HAP-1 (cell line): ENCODE measurements around the gene TBCEL.

Experiments used
- DNase-seq, 2 experiments: peaks; one replicate each; pipeline ENCODE4 v3.0.0-alpha.2; 2016 to 2020; ENCODE audit warnings: low spot score in 2 of 2
- H3K27me3 ChIP-seq: fragments of 250-450 bp; sonication (Bioruptor Pico); 2 replicates; pipeline ENCODE4 v1.5.1; 2020; ENCODE audit warnings: low read depth, mild to moderate bottlenecking, moderate library complexity
- H3K36me3 ChIP-seq: fragments of 250-450 bp; sonication (Bioruptor Pico); replicated peaks from 2 replicates; pipeline ENCODE4 v1.5.1; 2020; ENCODE audit warnings: mild to moderate bottlenecking
- H3K4me1 ChIP-seq: fragments of 250-450 bp; sonication (Bioruptor Pico); 2 replicates; pipeline ENCODE4 v1.5.1; 2020; ENCODE audit warnings: mild to moderate bottlenecking
- H3K4me3 ChIP-seq: fragments of 250-450 bp; sonication (Bioruptor Pico); 2 replicates; pipeline ENCODE4 v1.5.1; 2020; ENCODE audit warnings: mild to moderate bottlenecking, moderate library complexity
- H3K9me3 ChIP-seq: fragments of 250-450 bp; sonication (Bioruptor Pico); 2 replicates; pipeline ENCODE4 v1.5.1; 2020; ENCODE audit warnings: mild to moderate bottlenecking, moderate library complexity
- in situ Hi-C: fragments of 300-500 bp; cut with MboI; formaldehyde crosslinking; loops from 3 replicates; pipeline ENCODE4 v1.14.3; 2020; ENCODE audit warnings: low sequenced_read_pairs, inconsistent platforms, mixed read lengths

Gene TBCEL

GRCh38 chr11:121089566-121089965, 65.7 kb downstream of the TBCEL start:
- Histone ChIP-seq H3K27me3 (no peaks in the 10 kb centered on the region), H3K4me3 (no peak overlapping the region), H3K9me3 (no peaks in the 10 kb centered on the region), H3K36me3 (no peaks in the 10 kb centered on the region; the same call in 1 of the 2 replicates), H3K4me1 (no peaks in the 10 kb centered on the region; the same call in 1 of the 2 replicates)
- no peak for DNase-seq
- in situ Hi-C loops = no loop called here

- Histone ChIP-seq H3K27me3 (no peaks in the 10 kb centered on the region), H3K36me3 (no peaks in the 10 kb centered on the region; the same call in 1 of the 2 replicates), H3K4me3 (no peak overlapping the region), H3K4me1 (no peaks in the 10 kb centered on the region; the same call in 1 of the 2 replicates), H3K9me3 (no peaks in the 10 kb centered on the region)
- DNase-seq = no peak
- in situ Hi-C loops = no loop called here
Observed at GRCh38 chr11:121090145-121090721, 66.3 kb downstream of the TBCEL start.

- in situ Hi-C loops = no loop called here
- no peak for DNase-seq
Observed at GRCh38 chr11:121091492-121092152, 67.7 kb downstream of the TBCEL start.

GRCh38 chr11:121095561-121095960, 71.7 kb downstream of the TBCEL start:
- no peak overlapping the region for H3K4me3 ChIP-seq
- H3K9me3 ChIP-seq = no peaks in the 10 kb centered on the region
- in situ Hi-C loops = no loop called here
- no peak for DNase-seq
- H3K27me3 ChIP-seq = no peaks in the 10 kb centered on the region
- no peaks in the 10 kb centered on the region for H3K36me3 ChIP-seq
- peaks cover 7% of the 10 kb centered on the region for H3K4me1 ChIP-seq

More at GRCh38 chr11:121091492-121092152, 67.7 kb downstream of the TBCEL start:
- H3K9me3 ChIP-seq = no peaks in the 10 kb centered on the region
- no peaks in the 10 kb centered on the region; the same call in 1 of the 2 replicates for H3K4me1 ChIP-seq
- no peaks in the 10 kb centered on the region; the same call in 1 of the 2 replicates for H3K36me3 ChIP-seq
- no peaks in the 10 kb centered on the region for H3K27me3 ChIP-seq
- no peak overlapping the region for H3K4me3 ChIP-seq

- H3K4me1 ChIP-seq = peaks cover 12% of the 10 kb centered on the region
- no peaks in the 10 kb centered on the region for H3K27me3 ChIP-seq
- no peak for DNase-seq
- H3K36me3 ChIP-seq = no peaks in the 10 kb centered on the region
- H3K4me3 ChIP-seq = no peak overlapping the region
- in situ Hi-C loops = no loop called here
- H3K9me3 ChIP-seq = no peaks in the 10 kb centered on the region
Observed at GRCh38 chr11:121099364-121099763, 75.5 kb downstream of the TBCEL start.

GRCh38 chr11:121099885-121100284, 76.0 kb downstream of the TBCEL start:
- Histone ChIP-seq H3K4me1 (peaks cover 12% of the 10 kb centered on the region), H3K9me3 (no peaks in the 10 kb centered on the region), H3K36me3 (no peaks in the 10 kb centered on the region), H3K4me3 (no peak overlapping the region), H3K27me3 (no peaks in the 10 kb centered on the region)
- no peak for DNase-seq
- in situ Hi-C loops = no loop called here

- Histone ChIP-seq H3K36me3 (no peaks in the 10 kb centered on the region), H3K27me3 (no peaks in the 10 kb centered on the region), H3K4me1 (peaks cover 12% of the 10 kb centered on the region), H3K9me3 (no peaks in the 10 kb centered on the region), H3K4me3 (no peak within 1 kb of the TSS)
- peak in 1 of 2 experiments; percentile 61 for DNase-seq
- in situ Hi-C loops = no loop called here
Observed at GRCh38 chr11:121100943-121101342, 77.0 kb downstream of the TBCEL start, which contains the start of gene TECTA. TSS of gene TECTA (plus strand) at chr11:121101243. CDS start at chr11:121102666, 1,423 bp downstream.

GRCh38 chr11:121104312-121104762, 80.4 kb downstream of the TBCEL start:
- Histone ChIP-seq H3K36me3 (no peaks in the 10 kb centered on the region), H3K4me1 (peaks cover 12% of the 10 kb centered on the region), H3K4me3 (no peak overlapping the region), H3K9me3 (no peaks in the 10 kb centered on the region), H3K27me3 (no peaks in the 10 kb centered on the region)
- in situ Hi-C loops = no loop called here
- DNase-seq = no peak

GRCh38 chr11:121105063-121105480, 81.2 kb downstream of the TBCEL start:
- Histone ChIP-seq H3K36me3 (no peaks in the 10 kb centered on the region), H3K4me1 (peaks cover 10% of the 10 kb centered on the region), H3K9me3 (no peaks in the 10 kb centered on the region), H3K27me3 (no peaks in the 10 kb centered on the region), H3K4me3 (no peak overlapping the region)
- in situ Hi-C loops = no loop called here
- DNase-seq = no peak

- Histone ChIP-seq H3K4me1 (peaks cover 5% of the 10 kb centered on the region), H3K27me3 (no peaks in the 10 kb centered on the region), H3K36me3 (no peaks in the 10 kb centered on the region), H3K4me3 (no peak overlapping the region), H3K9me3 (no peaks in the 10 kb centered on the region)
- in situ Hi-C loops = no loop called here
- DNase-seq = no peak
Observed at GRCh38 chr11:121105481-121106195, 81.7 kb downstream of the TBCEL start.

- H3K4me3 ChIP-seq = no peak overlapping the region
- H3K27me3 ChIP-seq = no peaks in the 10 kb centered on the region
- no peaks in the 10 kb centered on the region for H3K36me3 ChIP-seq
- H3K4me1 ChIP-seq = no peaks in the 10 kb centered on the region
- DNase-seq = no peak
- in situ Hi-C loops = no loop called here
- no peaks in the 10 kb centered on the region for H3K9me3 ChIP-seq
Observed at GRCh38 chr11:121106812-121107211, 82.9 kb downstream of the TBCEL start.

GRCh38 chr11:121108413-121108812, 84.5 kb downstream of the TBCEL start:
- in situ Hi-C loops = no loop called here

GRCh38 chr11:121109471-121109870, 85.6 kb downstream of the TBCEL start:
- Histone ChIP-seq H3K4me3 (no peak overlapping the region), H3K9me3 (no peaks in the 10 kb centered on the region), H3K4me1 (no peaks in the 10 kb centered on the region), H3K36me3 (no peaks in the 10 kb centered on the region), H3K27me3 (no peaks in the 10 kb centered on the region)
- in situ Hi-C loops = no loop called here
- no peak for DNase-seq

More at GRCh38 chr11:121108413-121108812, 84.5 kb downstream of the TBCEL start:
- H3K36me3 ChIP-seq = no peaks in the 10 kb centered on the region
- no peaks in the 10 kb centered on the region for H3K4me1 ChIP-seq
- no peaks in the 10 kb centered on the region for H3K9me3 ChIP-seq
- H3K27me3 ChIP-seq = no peaks in the 10 kb centered on the region
- no peak for DNase-seq
- no peak overlapping the region for H3K4me3 ChIP-seq
